Measurements from ENCODE around the gene USP21.

Gene USP21

GRCh38 chr1:161196521-161197451 is 37.5 kb downstream of the USP21 start:
- peak in 1 of 2 experiments; percentile 44 for DNase-seq

GRCh38 chr1:161197560-161198193 is 38.4 kb downstream of the USP21 start:
- peak in 1 of 2 experiments; percentile 55 for DNase-seq

GRCh38 chr1:161198194-161198896 is 39.0 kb downstream of the USP21 start:
- peak; percentile 84 to 96 for DNase-seq

GRCh38 chr1:161198897-161199431 is 39.7 kb downstream of the USP21 start, which contains the start of gene ADAMTS4:
Gene ADAMTS4 (minus strand): TSS chr1:161199054. CDS start chr1:161198627, 427 bp downstream.
- DNase-seq: peak; percentile 28 to 67

- DNase-seq: peak; percentile 55 to 74
Observed at GRCh38 chr1:161199506-161200139, 40.3 kb downstream of the USP21 start.

GRCh38 chr1:161200421-161200991 is 41.2 kb downstream of the USP21 start:
- DNase-seq: no peak

- DNase-seq: peak in 1 of 2 experiments; percentile 49
Observed at GRCh38 chr1:161200992-161201835, 41.9 kb downstream of the USP21 start.

- DNase-seq: peak; percentile 100
Observed at GRCh38 chr1:161201836-161202712, 42.8 kb downstream of the USP21 start, which contains the start of gene NDUFS2. Gene NDUFS2 (plus strand): TSS chr1:161202367. CDS start chr1:161202386, 19 bp downstream.

- no peak for DNase-seq
Observed at GRCh38 chr1:161206411-161207140, 47.3 kb downstream of the USP21 start.

- no peak for DNase-seq
Observed at GRCh38 chr1:161207173-161207572, 47.9 kb downstream of the USP21 start.

- DNase-seq: peak; percentile 86 to 97
Observed at GRCh38 chr1:161209790-161210409, 50.6 kb downstream of the USP21 start.

GRCh38 chr1:161214369-161214768 is 55.1 kb downstream of the USP21 start:
- DNase-seq: no peak

- DNase-seq: no peak
Observed at GRCh38 chr1:161215076-161215475, 55.8 kb downstream of the USP21 start, which contains the start of gene FCER1G. Gene FCER1G (plus strand): TSS chr1:161215295. CDS start chr1:161215322, 27 bp downstream.
